ENCODE measurements around the gene IDI2.

Gene IDI2

GRCh38 chr10:1007583-1007982, 18.1 kb downstream of the IDI2 start:
- no peak for DNase-seq (ENCODE audit: low read depth in 2 of 2)

GRCh38 chr10:1006573-1006972, 19.1 kb downstream of the IDI2 start:
- DNase-seq (ENCODE audit: low read depth in 2 of 2): no peak

DNA sequence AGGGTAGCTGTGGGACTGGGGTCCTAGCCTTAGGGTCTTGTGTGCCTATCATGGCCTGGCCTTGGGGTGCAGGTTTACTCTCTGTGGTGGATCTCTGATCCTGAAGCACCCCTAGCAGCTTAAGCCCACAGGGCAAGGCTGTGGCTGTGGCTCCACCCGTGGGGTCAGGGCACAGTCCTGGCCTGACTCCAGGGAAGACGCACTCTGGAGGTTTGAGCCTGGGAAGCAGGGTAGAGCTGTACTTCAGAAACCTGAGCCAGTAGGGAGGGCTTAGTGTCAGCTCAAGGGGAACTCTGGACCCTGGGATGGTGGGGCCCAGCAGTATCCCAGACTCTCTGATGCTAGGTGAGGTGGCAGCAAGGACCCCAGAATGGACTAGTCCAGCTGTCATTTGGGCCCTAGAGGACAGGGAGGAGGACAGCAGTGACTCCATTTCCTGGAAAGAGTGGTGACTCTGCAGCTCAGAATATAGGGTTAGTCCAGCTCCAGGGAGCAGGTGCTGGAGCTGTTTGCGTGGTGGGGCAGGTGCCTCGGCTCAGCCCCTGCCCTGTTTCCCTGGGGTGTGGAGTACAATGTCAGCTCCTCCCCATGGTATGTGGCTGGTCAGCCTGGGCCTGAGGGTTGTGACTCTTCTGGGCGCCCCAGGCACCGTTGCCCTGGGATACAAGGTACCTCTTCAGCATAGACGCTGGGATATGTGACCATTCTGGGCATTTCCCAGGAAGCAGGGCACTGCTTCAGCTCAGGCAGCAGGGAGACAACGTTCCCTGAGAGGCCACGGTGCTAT, 21.6 kb downstream of the IDI2 start:
- DNase-seq (ENCODE audit: low read depth in 2 of 2): no peak

DNA sequence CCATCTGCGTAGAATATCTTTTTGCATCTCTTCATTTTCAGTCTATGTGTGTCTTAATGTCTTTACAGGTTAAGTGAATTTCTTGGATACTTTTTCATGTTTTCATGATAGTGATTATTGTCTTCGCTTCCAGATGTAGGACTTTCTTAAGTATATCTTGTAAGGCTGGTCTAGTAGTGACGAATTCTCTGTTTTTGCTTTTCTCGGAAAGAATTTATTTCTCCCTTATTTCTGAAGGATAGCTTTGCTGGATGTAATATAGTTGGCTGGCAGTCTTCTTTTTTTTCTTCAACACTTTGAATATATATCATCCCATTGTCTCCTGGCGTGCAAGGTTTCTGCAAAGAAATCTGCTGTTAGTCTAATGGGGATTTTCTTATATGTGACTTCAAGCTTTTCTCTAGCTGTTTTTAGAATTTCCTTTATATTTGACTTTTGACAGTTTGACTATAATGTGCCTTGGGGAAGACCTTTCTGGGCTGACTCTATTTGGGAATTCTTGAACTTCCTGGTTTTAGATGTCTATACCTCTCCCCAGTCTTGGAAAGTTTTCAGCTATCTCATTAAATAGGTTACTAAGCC, 23.1 kb downstream of the IDI2 start:
- no peak for DNase-seq (ENCODE audit: low read depth in 2 of 2)

GRCh38 chr10:997266-998022, 28.2 kb downstream of the IDI2 start:
- DNase-seq (ENCODE audit: low read depth in 2 of 2): no peak

DNA sequence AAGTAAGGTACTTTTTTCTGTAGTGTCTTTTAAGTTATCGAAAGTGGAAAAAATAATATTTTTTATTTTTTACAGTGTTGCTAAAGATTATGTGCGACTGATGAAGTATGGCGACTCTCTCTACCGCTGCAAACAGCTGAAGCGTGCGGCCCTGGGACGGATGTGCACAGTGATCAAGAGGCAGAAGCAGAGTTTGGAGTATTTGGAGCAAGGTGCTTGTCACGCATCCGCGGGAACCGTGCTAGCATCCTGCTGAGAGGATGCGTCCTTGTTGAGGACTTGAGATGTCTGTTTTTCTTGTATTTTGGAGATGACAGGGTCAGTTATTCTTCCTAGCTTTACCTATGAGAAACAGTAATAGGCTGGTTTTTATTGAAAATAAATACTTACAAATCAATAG, 29.6 kb downstream of the IDI2 start:
- no peak for DNase-seq (ENCODE audit: low read depth in 2 of 2)

DNA sequence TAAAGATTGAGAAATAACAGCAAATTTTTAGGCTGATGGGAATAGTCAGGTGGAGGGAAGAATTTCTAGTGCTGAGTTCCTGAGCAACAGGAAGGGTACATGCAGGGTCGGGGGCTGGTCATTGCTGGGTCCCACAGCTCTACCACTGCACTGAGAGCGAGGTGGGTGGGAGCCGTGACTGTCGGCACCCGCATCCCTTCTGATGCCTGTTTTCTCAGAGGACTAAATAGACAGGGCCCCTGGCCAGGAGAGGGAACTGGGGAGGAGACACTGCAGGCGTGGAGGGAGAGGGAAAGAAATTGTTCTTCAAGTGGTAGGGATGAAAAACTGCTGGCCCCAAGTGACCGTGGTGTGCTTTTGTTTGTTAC, 30.1 kb downstream of the IDI2 start:
- DNase-seq (ENCODE audit: low read depth in 2 of 2): no peak

DNA sequence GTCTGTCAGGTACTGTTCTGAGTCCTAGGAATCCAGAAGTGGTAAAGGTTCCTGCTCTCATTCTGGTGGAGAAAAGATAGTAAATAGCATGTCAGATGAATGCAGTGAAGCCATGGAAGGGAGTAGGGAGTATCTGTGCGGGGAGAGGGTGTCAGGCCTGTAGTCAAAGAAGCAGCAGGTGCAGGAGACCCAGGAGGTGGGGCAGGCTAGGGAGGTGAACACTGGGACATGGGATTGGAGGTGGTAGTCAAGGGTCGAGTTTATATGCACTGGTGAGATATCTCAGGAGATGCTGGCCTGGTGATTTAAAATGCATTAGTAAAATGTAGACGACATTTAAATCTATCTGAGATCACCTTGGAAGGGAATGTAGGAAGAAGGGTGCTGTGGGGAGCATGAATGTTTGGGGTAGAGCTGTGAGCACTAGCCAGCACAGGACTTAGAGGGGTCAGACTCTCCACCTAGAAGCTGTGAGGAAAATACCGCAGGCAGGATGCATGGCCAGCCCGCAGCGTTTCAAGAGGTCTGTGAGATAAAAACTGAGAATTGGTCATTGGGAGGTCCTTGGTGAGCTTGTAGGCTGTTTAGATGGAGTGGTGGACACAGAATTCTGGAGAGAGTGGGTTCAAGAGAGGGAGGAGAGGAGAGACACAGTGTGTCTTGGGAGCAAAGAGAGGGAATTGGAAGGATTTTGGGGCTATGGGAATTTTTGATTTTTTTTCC, 30.7 kb downstream of the IDI2 start:
- no peak for DNase-seq (ENCODE audit: low read depth in 2 of 2)

DNA sequence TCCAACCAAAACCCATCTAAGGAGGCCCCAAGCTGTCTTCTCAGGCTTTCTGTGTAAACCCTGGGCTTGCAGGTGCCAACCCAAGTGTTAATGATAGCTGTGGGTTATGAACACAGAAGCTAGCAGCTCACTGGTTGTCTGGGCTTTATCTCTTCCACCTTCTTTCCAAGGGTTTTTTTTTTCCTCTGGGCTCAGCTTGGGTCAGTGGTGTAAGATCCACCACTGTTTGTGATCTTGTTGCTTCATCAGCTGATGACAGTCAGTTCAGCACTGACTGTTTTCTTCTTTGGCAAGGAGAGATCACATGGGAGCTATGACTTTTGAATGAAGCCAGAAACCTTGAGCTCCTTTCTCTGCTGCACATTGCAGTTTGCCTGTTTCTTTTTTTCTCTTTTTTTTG, 32.8 kb downstream of the IDI2 start:
- DNase-seq (ENCODE audit: low read depth in 2 of 2): no peak

GRCh38 chr10:992467-992866, 33.2 kb downstream of the IDI2 start:
- no peak for DNase-seq (ENCODE audit: low read depth in 2 of 2)

DNA sequence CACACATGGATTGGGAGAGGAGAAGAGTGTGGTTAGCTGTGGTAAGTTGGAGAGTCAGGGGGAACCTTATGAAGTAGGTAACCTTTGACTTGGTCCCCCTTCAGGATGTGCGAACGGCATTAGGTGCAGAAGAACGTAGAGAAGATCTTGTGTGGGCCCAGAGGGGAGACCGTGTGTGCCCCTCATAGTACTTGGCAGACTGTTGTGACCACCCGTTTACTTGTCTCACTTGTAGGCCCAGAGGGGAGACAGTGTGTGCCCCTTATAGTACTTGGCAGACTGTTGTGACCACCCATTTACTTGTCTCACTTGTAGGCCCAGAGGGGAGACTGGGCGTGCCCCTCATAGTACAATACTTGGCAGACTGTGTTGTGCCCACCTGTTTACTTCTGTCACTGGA, 34.9 kb downstream of the IDI2 start:
- DNase-seq (ENCODE audit: low read depth in 2 of 2): no peak

GRCh38 chr10:988667-989545, 36.8 kb downstream of the IDI2 start:
- DNase-seq (ENCODE audit: low read depth in 2 of 2): peak in 1 of 2 donors; percentile 23

GRCh38 chr10:987870-988666, 37.6 kb downstream of the IDI2 start, which contains the start of gene GTPBP4:
Gene GTPBP4, plus strand, starts transcription at chr10:988434. Its CDS starts 46 bp downstream, at chr10:988480.
- DNase-seq (ENCODE audit: low read depth in 2 of 2): peak; percentile 95 to 97

GRCh38 chr10:987620-987869, 38.1 kb downstream of the IDI2 start:
- DNase-seq (ENCODE audit: low read depth in 2 of 2): no peak

DNA sequence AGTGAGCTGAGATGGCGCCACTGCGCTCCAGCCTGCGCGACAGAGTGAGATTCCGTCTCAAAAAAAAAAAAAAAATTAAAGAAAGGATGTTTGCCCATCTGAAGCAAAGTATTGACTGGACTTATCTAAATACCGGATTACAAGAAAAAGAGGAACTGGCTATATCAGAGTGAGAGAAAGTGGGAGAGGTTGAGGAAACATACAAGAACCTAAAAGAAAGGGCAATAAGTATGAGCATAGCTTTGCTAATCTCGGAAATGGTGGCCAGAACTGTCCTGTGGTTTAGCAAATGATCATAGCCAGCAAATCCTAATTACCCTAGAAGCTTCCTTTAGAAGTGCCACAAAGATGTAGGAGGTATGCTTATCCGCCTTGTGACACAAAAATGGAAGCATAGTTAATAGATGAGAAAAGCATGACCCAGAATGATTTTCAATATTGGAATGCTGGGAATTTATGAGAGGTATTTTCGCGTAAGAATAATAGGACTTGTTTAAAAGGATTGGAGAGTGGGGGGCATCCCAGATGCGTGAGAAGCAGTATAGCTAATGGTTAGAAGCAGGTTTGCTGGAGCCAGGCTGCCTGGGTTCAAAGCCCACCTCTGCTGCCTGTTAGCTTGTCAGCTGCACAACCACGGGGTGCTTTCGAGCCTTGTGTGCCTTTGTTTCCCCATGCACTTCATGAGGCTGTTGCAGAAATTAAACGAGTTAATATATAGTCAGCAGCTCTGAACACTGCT, 38.6 kb downstream of the IDI2 start:
- DNase-seq (ENCODE audit: low read depth in 2 of 2): no peak

DNA sequence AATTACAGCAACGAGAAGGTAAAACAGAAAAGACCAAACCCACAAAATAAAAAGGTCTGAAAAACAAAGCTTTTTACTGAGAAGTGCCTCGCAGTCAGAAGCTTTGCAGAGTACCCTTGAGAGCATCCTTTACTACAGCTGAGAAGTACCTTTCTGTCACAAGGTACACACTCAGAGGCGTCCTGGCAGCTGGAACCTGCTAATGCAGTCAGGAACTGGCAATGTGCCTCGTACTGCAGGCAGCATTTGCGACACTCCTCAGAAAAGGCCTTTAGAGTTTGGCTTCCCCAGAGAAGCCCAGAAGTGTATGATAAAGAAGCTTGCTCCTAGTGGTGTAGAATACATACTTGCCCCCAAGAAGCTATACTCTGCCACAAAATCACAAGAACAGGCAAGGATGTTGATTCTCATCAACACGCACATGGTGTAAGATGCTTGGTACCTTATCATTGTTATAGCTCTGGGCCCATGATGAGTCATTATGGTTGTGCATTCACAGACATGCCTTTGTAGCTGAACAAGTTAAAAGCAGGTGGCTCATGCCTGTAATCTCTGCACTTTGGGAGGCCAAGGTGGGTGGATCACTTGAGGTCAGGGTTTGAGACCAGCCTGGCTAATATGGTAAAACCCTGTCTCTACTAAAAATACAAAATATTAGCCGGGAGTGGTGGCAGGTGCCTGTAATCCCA, 39.4 kb downstream of the IDI2 start:
- DNase-seq (ENCODE audit: low read depth in 2 of 2): no peak

DNA sequence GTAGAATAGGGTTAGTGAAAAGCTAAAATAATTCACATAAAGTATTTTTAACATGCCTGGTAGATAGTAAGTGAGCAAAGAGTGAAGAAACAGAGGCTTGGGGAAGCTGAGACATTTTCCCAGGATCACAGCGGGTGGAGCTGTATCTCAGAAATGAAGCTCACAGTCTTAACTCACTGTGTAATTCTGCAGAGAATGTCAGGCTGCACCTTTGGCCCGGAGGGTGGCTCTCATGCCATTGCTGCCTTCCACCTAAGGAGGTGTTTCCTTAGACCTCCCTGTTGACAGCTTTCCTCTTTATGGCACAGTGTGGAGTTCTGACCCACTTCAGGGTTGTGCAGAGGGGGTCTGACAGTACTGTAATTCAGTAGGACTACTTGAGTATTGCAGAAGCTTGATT, 40.3 kb downstream of the IDI2 start:
- no peak for DNase-seq (ENCODE audit: low read depth in 2 of 2)

GRCh38 chr10:983971-984655, 41.5 kb downstream of the IDI2 start:
- no peak for DNase-seq (ENCODE audit: low read depth in 2 of 2)

DNA sequence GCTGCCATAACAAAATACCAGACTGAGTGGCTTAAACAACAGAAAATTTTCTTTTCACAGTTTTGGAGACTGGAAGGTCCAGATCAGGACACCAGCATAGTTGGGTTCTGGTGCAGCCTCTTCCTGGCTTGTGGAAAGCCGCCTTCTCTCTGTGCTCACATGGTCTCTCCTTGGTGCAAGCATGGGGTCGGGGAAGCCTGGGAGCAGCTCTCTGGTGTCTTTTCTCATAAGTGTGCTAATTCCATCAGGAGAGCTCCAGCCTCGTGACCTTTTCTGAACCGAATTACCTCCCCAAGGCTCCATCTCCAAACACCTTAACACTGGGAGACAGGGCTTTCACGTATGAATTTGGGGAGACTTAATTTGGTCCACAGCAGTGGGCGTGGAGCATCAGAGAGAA, 42.3 kb downstream of the IDI2 start:
- no peak for DNase-seq (ENCODE audit: low read depth in 2 of 2)

Data from activated CD8-positive, alpha-beta memory T cell treated with anti-CD3 and anti-CD28 coated beads for 4 hours (primary cell).